Activated naive CD4-positive, alpha-beta T cell treated with anti-CD3 and anti-CD28 coated beads for 36 hours (primary cell): ENCODE data around the gene SYNPR. TPM values are rescaled to one million over a fixed set of nuclear protein-coding genes. Genes with fewer than 3 reads are reported as not detected.

ENCODE experiments used
- CTCF ChIA-PET: fragments of 350-600 bp; sonication (Branson Sonifier 250); formaldehyde crosslinking; loops from one replicate; lab custom pipeline; 2021; ENCODE audit warnings: antibody characterized with exemption; lab: Charles Lee
- DNase-seq: peaks from one replicate; pipeline ENCODE4 v3.0.0-alpha.2; 2020
- H3K27ac Mint-ChIP-seq: one replicate; pipeline ENCODE4 v1.8.0; 2021; ENCODE audit warnings: mild to moderate bottlenecking, mixed read lengths
- H3K27me3 Mint-ChIP-seq: one replicate; pipeline ENCODE4 v1.8.0; 2021; ENCODE audit warnings: low read depth, mixed read lengths
- H3K36me3 Mint-ChIP-seq: one replicate; pipeline ENCODE4 v1.8.0; 2021; ENCODE audit warnings: low read depth, mixed read lengths
- H3K4me1 Mint-ChIP-seq: one replicate; pipeline ENCODE4 v1.8.0; 2021; ENCODE audit warnings: low read depth, mixed read lengths
- H3K4me3 Mint-ChIP-seq: one replicate; pipeline ENCODE4 v1.8.0; 2021; ENCODE audit warnings: mild to moderate bottlenecking, moderate library complexity, mixed read lengths
- H3K9me3 Mint-ChIP-seq: one replicate; pipeline ENCODE4 v1.8.0; 2021; ENCODE audit warnings: mixed read lengths
- intact Hi-C: fragments of 100-400 bp; cut with micrococcal nuclease; formaldehyde crosslinking; loops from one replicate; pipeline ENCODE4 v1.15.1; 2023
- total RNA-seq, 2 experiments: library from RNA; stranded (reverse); gene quantifications; one replicate each; pipeline ENCODE4 v1.2.3, GENCODE V29; 2021

Gene SYNPR
- total RNA-seq, 2 experiments from 2014 or later, result not detected

DNA sequence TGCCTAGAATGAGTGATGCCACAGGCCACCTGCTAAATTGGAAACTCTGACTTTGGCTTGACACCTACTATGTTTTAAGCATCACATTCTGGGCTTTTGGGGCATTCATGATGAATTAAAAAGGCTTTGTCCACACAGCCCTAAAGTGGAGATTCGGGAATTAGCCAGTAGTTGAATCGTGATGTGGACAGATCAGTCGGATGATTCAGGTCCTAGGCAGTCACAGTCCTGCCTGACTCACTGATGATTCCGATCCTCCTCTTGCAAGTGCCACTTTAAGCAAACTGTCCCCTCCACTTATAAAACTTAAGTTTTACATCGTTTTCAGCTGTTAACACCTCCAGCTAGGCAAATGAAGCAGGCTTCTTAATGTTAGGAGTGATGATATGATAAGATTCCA, 75.3 kb downstream of the SYNPR start:
- no peak overlapping the region for H3K27ac Mint-ChIP-seq
- no peaks in the 10 kb centered on the region for H3K36me3 Mint-ChIP-seq
- no peaks in the 10 kb centered on the region for H3K9me3 Mint-ChIP-seq
- H3K4me3 Mint-ChIP-seq, result no peak overlapping the region
- intact Hi-C loops, result no loop called here
- no peak for DNase-seq
- peaks cover 34% of the 10 kb centered on the region for H3K27me3 Mint-ChIP-seq
- no peaks in the 10 kb centered on the region for H3K4me1 Mint-ChIP-seq
- CTCF ChIA-PET, result no interaction called here

GRCh38 chr3:63354160-63354559, 76.1 kb downstream of the SYNPR start:
- Mint-ChIP-seq H3K4me3 (no peak overlapping the region), H3K27me3 (peaks cover 31% of the 10 kb centered on the region), H3K4me1 (no peaks in the 10 kb centered on the region), H3K27ac (no peak overlapping the region), H3K9me3 (no peaks in the 10 kb centered on the region), H3K36me3 (no peaks in the 10 kb centered on the region)
- DNase-seq, result no peak
- intact Hi-C loops, result no loop called here
- CTCF ChIA-PET, result no interaction called here

DNA sequence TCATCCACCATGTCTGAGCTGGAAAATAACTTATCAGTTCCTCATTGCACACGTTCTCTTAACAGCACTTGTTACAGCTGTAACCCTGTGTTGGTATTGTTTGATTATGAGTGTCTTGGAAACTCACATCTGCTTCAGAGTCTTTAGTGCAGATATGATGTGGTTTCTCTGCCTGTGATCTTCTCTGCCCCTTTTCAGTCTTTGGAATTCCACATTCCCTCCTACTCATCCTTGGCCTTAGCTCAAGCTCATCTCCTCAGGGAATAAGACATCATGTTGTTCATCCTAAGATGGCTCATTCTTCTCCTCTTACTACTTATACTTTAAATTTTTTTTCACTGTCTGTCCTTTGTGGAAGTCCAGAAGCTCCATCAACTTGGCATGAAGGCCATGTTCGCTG, 77.7 kb downstream of the SYNPR start:
- CTCF ChIA-PET, result interaction anchor here (1.3 kb wide), 1 partner anchor 462 kb away, joined by 5 read pairs; no protein-coding TSS in a partner anchor
- intact Hi-C loops, result no loop called here
- no peak overlapping the region for H3K4me3 Mint-ChIP-seq
- H3K4me1 Mint-ChIP-seq, result no peaks in the 10 kb centered on the region
- H3K36me3 Mint-ChIP-seq, result no peaks in the 10 kb centered on the region
- H3K9me3 Mint-ChIP-seq, result no peaks in the 10 kb centered on the region
- H3K27me3 Mint-ChIP-seq, result peaks cover 17% of the 10 kb centered on the region
- H3K27ac Mint-ChIP-seq, result no peak overlapping the region
- no peak for DNase-seq

DNA sequence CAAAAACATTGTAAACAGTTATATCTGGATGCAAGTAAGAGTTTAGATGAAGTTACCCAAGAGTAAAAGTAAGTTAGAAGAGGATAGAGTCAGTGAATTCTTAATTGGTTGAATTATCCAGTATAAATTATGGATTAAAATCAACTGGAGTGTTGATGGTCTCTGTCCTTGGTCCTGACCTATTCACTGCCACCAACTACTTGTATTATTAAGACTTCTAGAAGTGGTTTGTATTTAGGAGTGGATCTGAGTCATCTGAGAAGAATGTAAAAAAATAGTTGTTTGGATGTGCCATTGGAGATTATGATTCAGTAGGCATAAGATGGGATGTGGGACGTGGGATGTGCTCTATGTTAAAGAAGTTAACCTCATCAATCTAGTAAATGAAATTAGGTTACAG, 86.4 kb downstream of the SYNPR start:
- Mint-ChIP-seq H3K36me3 (no peaks in the 10 kb centered on the region), H3K27me3 (no peaks in the 10 kb centered on the region), H3K27ac (no peak overlapping the region), H3K9me3 (no peaks in the 10 kb centered on the region), H3K4me1 (no peaks in the 10 kb centered on the region), H3K4me3 (no peak overlapping the region)
- DNase-seq, result no peak
- intact Hi-C loops, result no loop called here
- CTCF ChIA-PET, result interaction anchor here (0.8 to 1.4 kb wide), 2 partner anchors 13 to 188 kb away, joined by 3 to 4 read pairs; no protein-coding TSS in a partner anchor

- CTCF ChIA-PET, result interaction anchor here (0.8 kb wide), 1 partner anchor 188 kb away, joined by 3 read pairs; no protein-coding TSS in a partner anchor
- no peaks in the 10 kb centered on the region for H3K36me3 Mint-ChIP-seq
- H3K27me3 Mint-ChIP-seq, result no peaks in the 10 kb centered on the region
- H3K4me3 Mint-ChIP-seq, result no peak overlapping the region
- H3K4me1 Mint-ChIP-seq, result no peaks in the 10 kb centered on the region
- no peak overlapping the region for H3K27ac Mint-ChIP-seq
- intact Hi-C loops, result no loop called here
- DNase-seq, result no peak
- no peaks in the 10 kb centered on the region for H3K9me3 Mint-ChIP-seq
These were observed 86.8 kb downstream of the SYNPR start for GRCh38 chr3:63364910-63365309.

GRCh38 chr3:63365671-63366070, 87.6 kb downstream of the SYNPR start:
- CTCF ChIA-PET, result interaction anchor here (1.0 kb wide), 1 partner anchor 14 kb away, joined by 5 read pairs; no protein-coding TSS in a partner anchor
- Mint-ChIP-seq H3K4me1 (no peaks in the 10 kb centered on the region), H3K36me3 (no peaks in the 10 kb centered on the region), H3K27ac (no peak overlapping the region), H3K27me3 (no peaks in the 10 kb centered on the region), H3K4me3 (no peak overlapping the region), H3K9me3 (no peaks in the 10 kb centered on the region)
- DNase-seq, result no peak
- intact Hi-C loops, result no loop called here

GRCh38 chr3:63370094-63370493, 92.0 kb downstream of the SYNPR start:
- no peaks in the 10 kb centered on the region for H3K4me1 Mint-ChIP-seq
- CTCF ChIA-PET, result no interaction called here
- intact Hi-C loops, result no loop called here
- H3K27me3 Mint-ChIP-seq, result peaks cover 2% of the 10 kb centered on the region
- H3K9me3 Mint-ChIP-seq, result no peaks in the 10 kb centered on the region
- no peak overlapping the region for H3K4me3 Mint-ChIP-seq
- H3K27ac Mint-ChIP-seq, result no peak overlapping the region
- DNase-seq, result no peak
- no peaks in the 10 kb centered on the region for H3K36me3 Mint-ChIP-seq

- peaks cover 2% of the 10 kb centered on the region for H3K9me3 Mint-ChIP-seq
- DNase-seq, result no peak
- no peak overlapping the region for H3K27ac Mint-ChIP-seq
- no peak overlapping the region for H3K4me3 Mint-ChIP-seq
- intact Hi-C loops, result no loop called here
- peaks cover 3% of the 10 kb centered on the region for H3K27me3 Mint-ChIP-seq
- no peaks in the 10 kb centered on the region for H3K4me1 Mint-ChIP-seq
- CTCF ChIA-PET, result no interaction called here
- H3K36me3 Mint-ChIP-seq, result no peaks in the 10 kb centered on the region
These were observed 104.9 kb downstream of the SYNPR start for GRCh38 chr3:63383040-63383439.

GRCh38 chr3:63384382-63384781, 106.3 kb downstream of the SYNPR start:
- peaks cover 2% of the 10 kb centered on the region for H3K9me3 Mint-ChIP-seq
- H3K4me1 Mint-ChIP-seq, result no peaks in the 10 kb centered on the region
- peaks cover 3% of the 10 kb centered on the region for H3K27me3 Mint-ChIP-seq
- no peak overlapping the region for H3K27ac Mint-ChIP-seq
- intact Hi-C loops, result no loop called here
- no peaks in the 10 kb centered on the region for H3K36me3 Mint-ChIP-seq
- no peak overlapping the region for H3K4me3 Mint-ChIP-seq
- no peak for DNase-seq
- CTCF ChIA-PET, result interaction anchor here (0.5 kb wide), 1 partner anchor 210 kb away, joined by 3 read pairs; no protein-coding TSS in a partner anchor

DNA sequence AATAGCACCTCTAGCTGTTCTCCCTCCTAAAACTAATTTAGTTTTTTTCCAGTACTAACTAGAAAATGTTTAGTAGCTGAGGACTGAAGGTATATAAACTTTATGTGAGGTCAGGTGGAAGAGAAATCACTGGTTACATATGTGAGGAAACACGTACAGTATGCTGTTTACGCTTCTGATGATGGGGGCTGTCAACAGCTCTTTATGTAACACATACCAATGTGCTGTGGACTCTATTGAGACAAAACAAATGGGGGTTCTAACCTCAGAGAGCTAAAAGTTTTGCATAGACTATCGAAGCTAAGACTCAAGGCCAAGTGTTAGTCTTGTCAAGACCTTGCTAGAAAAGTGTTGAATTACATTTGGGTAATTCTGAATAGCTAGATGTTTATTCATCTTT, 107.5 kb downstream of the SYNPR start:
- no peaks in the 10 kb centered on the region for H3K4me1 Mint-ChIP-seq
- no peak overlapping the region for H3K4me3 Mint-ChIP-seq
- CTCF ChIA-PET, result no interaction called here
- peaks cover 2% of the 10 kb centered on the region for H3K9me3 Mint-ChIP-seq
- intact Hi-C loops, result no loop called here
- H3K27me3 Mint-ChIP-seq, result peaks cover 3% of the 10 kb centered on the region
- no peak overlapping the region for H3K27ac Mint-ChIP-seq
- DNase-seq, result no peak
- no peaks in the 10 kb centered on the region for H3K36me3 Mint-ChIP-seq

- Mint-ChIP-seq H3K4me1 (no peaks in the 10 kb centered on the region), H3K27ac (no peak overlapping the region), H3K36me3 (no peaks in the 10 kb centered on the region), H3K27me3 (peaks cover 1% of the 10 kb centered on the region), H3K4me3 (no peak overlapping the region), H3K9me3 (peaks cover 1% of the 10 kb centered on the region)
- CTCF ChIA-PET, result no interaction called here
- DNase-seq, result no peak
- intact Hi-C loops, result no loop called here
These were observed 108.5 kb downstream of the SYNPR start for GRCh38 chr3:63386568-63386967.

DNA sequence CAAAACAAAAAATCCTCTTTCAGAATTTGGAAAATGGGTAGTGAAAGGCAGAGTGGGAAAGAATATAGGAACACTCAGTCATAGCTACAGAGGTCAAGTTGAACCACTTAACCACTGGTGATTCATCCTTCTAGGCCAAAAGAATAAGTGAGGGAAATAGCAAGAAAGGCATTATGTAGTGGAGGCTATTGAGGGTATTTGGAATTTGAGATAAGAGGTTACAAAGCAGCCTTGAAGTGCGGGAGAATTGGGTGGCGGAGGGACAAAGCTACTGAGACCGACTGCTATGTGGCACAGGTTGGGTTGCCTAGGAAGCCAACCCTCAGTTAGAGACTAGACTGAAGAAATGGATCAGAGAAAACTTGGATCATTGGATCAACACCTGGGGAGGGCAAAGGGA, 109.5 kb downstream of the SYNPR start:
- no peak overlapping the region for H3K4me3 Mint-ChIP-seq
- DNase-seq, result no peak
- no peak overlapping the region for H3K27ac Mint-ChIP-seq
- H3K36me3 Mint-ChIP-seq, result no peaks in the 10 kb centered on the region
- no peaks in the 10 kb centered on the region for H3K9me3 Mint-ChIP-seq
- no peaks in the 10 kb centered on the region for H3K27me3 Mint-ChIP-seq
- H3K4me1 Mint-ChIP-seq, result no peaks in the 10 kb centered on the region
- CTCF ChIA-PET, result no interaction called here
- intact Hi-C loops, result no loop called here

GRCh38 chr3:63390710-63391230, 112.7 kb downstream of the SYNPR start:
- intact Hi-C loops, result no loop called here
- Mint-ChIP-seq H3K27ac (no peak overlapping the region), H3K27me3 (peaks cover 6% of the 10 kb centered on the region)

More at GRCh38 chr3:63390710-63391230, 112.7 kb downstream of the SYNPR start:
- no peaks in the 10 kb centered on the region for H3K9me3 Mint-ChIP-seq
- no peaks in the 10 kb centered on the region for H3K4me1 Mint-ChIP-seq
- DNase-seq, result no peak
- CTCF ChIA-PET, result no interaction called here
- no peaks in the 10 kb centered on the region for H3K36me3 Mint-ChIP-seq
- H3K4me3 Mint-ChIP-seq, result no peak overlapping the region
